Testis (tissue), 3 donors: Measurements from ENCODE around the gene ATM. TPM values are rescaled to one million over a fixed set of nuclear protein-coding genes. Genes with fewer than 3 reads are reported as not detected.
"Not testable (repeated sequence)": the region's sequence is repeated elsewhere in the genome, so short reads cannot be mapped to it uniquely, and the experiment has no call there.

Experiments
- DNase-seq: peaks from one replicate; pipeline ENCODE4 v3.0.0-alpha.2; 2019
- H3K27ac ChIP-seq, 2 donors: fragments of 200-600 bp; sonication (generic); one replicate each; pipeline ENCODE4 v1.5.1; 2019
- H3K27me3 ChIP-seq: fragments of 200-600 bp; sonication (generic); one replicate; pipeline ENCODE4 v1.5.1; 2019
- H3K36me3 ChIP-seq: fragments of 200-600 bp; sonication (generic); one replicate; pipeline ENCODE4 v1.5.1; 2017; ENCODE audit warnings: low read depth; ENCODE audit errors: missing control alignments
- H3K4me1 ChIP-seq: fragments of 200-600 bp; sonication (generic); one replicate; pipeline ENCODE4 v1.5.1; 2019
- H3K4me3 ChIP-seq, 2 donors: fragments of 200-600 bp; sonication (generic); one replicate each; pipeline ENCODE4 v1.5.1; 2017 to 2019
- H3K9me3 ChIP-seq: fragments of 200-600 bp; sonication (generic); one replicate; pipeline ENCODE4 v1.5.1; 2017
- CTCF ChIP-seq, 3 experiments: fragments of 450-650 bp in 2 of 3; fragments of 200-600 bp in 1 of 3; sonication (generic) in 1 of 3; IDR thresholded peaks; one replicate each; pipeline ENCODE4 v1.5.1; 2016 to 2019; ENCODE audit warnings: antibody characterized with exemption in 3 of 3, mild to moderate bottlenecking in 2 of 3, moderate library complexity in 1 of 3
- POLR2A ChIP-seq: fragments of 450-650 bp; IDR thresholded peaks from one replicate; pipeline ENCODE4 v1.6.1; 2017; ENCODE audit warnings: antibody characterized with exemption, mild to moderate bottlenecking, moderate library complexity
- WGBS, 2 donors: methylation state at CpG; one replicate each; pipeline ENCODE4 v1.1.5; 2018; 5-methylcytosine and 5-hydroxymethylcytosine counted together
- intact Hi-C: fragments of 100-400 bp; cut with DNase I; formaldehyde crosslinking; loops from one replicate; pipeline ENCODE4 v1.15.1; 2023; ENCODE audit warnings: low total_unique reads
- polyA plus RNA-seq: library from polyadenylated mRNA; stranded (reverse); fragments of 350-450 nt; fragmentation: Illumina TruSeq; extraction: RNeasy Lipid Tissue Mini Kit (QIAGEN cat#74804); gene quantifications from one replicate; pipeline ENCODE4 v1.2.3, GENCODE V29; 2014; ENCODE audit warnings: low read depth, low replicate concordance; ENCODE audit not compliant: insufficient read depth
- total RNA-seq, 2 donors: library from RNA; depleted of rRNA; stranded (reverse); fragments of >200 nt; gene quantifications; one replicate each; pipeline ENCODE4 v1.2.3, GENCODE V29; 2016

Gene ATM
- total and polyA plus RNA-seq, 3 donors from 2014 or later, result 19.3 to 95.4 (median 92.3) TPM

GRCh38 chr11:108394744-108395284, 171.9 kb downstream of the ATM start:
- 83 to 86% methylated on average over 4 of the region's 4 CpGs for WGBS, 2 donors
- Histone ChIP-seq H3K27ac (no peak overlapping the region), H3K9me3 (no peaks in the 10 kb centered on the region), H3K27me3 (no peaks in the 10 kb centered on the region), H3K36me3 (no peaks in the 10 kb centered on the region), H3K4me1 (no peaks in the 10 kb centered on the region), H3K4me3 (no peak overlapping the region)
- no peak for TF ChIP-seq CTCF (IDR thresholded peaks at IDR 0.05)
- no peak for TF ChIP-seq POLR2A
- intact Hi-C loops, result no loop called here
- DNase-seq, result no peak

GRCh38 chr11:108396672-108397071, 173.8 kb downstream of the ATM start:
- 92 to 95% methylated on average over 6 of the region's 6 CpGs for WGBS, 2 donors
- intact Hi-C loops, result not testable (repeated sequence)

DNA sequence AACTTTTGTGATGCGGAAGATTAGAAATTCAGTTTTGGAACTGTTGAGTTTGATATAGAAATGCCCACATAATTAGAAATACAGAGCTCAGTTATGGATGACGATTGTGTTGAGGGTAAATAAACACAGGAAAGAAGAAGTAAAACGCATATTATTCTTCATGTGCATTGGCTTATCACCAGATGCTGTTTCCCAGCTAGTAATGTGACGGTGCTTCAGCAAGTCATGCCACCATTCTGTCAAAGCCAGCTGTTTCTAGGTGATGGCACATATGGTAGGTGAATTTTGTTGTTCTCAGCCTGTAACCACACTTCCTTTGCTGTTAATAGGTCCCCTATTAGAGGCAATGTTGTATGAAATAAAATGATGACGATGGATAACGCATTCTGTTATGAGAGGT, 175.6 kb downstream of the ATM start:
- Histone ChIP-seq H3K4me3 (no peak overlapping the region), H3K27ac (no peak overlapping the region), H3K4me1 (no peaks in the 10 kb centered on the region), H3K9me3 (no peaks in the 10 kb centered on the region), H3K36me3 (no peaks in the 10 kb centered on the region), H3K27me3 (no peaks in the 10 kb centered on the region)
- intact Hi-C loops, result no loop called here
- no peak for DNase-seq
- TF ChIP-seq POLR2A, result no peak
- no peak for TF ChIP-seq CTCF (IDR thresholded peaks at IDR 0.05)
- WGBS, 2 donors, result 74 to 82% methylated on average over 6 of the region's 6 CpGs

More at GRCh38 chr11:108396672-108397071, 173.8 kb downstream of the ATM start:
- not testable (repeated sequence) for H3K4me1 ChIP-seq, H3K9me3 ChIP-seq, H3K36me3 ChIP-seq, H3K27ac ChIP-seq, DNase-seq, H3K4me3 ChIP-seq, H3K27me3 ChIP-seq

DNA sequence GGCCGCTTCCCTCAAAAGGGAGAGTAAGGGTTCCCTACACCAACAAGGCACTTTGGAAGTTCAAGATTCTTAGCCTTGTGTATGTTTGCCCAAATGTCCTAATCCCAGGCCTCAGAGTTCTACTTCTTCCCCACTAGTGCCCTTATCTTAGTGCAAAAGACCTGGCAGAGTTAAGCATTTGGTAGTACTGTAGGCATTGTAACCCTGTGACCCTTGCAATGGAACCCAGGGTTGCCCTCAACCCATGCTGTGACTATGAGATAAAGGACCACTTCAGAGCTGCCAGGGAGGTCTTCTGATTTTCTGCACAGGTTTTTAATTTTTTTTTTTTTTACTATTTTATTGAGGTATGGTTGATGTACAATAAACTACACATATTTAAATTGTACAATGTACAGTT, 179.4 kb downstream of the ATM start:
- TF ChIP-seq CTCF (IDR thresholded peaks at IDR 0.05) (no peak), POLR2A (no peak)
- Histone ChIP-seq H3K27ac (no peak overlapping the region), H3K9me3 (no peaks in the 10 kb centered on the region), H3K36me3 (no peaks in the 10 kb centered on the region), H3K4me3 (no peak overlapping the region), H3K4me1 (no peaks in the 10 kb centered on the region), H3K27me3 (no peaks in the 10 kb centered on the region)
- WGBS, 2 donors, result 77 to 83% methylated on average over 1 of the region's 1 CpG
- no peak for DNase-seq
- intact Hi-C loops, result no loop called here

DNA sequence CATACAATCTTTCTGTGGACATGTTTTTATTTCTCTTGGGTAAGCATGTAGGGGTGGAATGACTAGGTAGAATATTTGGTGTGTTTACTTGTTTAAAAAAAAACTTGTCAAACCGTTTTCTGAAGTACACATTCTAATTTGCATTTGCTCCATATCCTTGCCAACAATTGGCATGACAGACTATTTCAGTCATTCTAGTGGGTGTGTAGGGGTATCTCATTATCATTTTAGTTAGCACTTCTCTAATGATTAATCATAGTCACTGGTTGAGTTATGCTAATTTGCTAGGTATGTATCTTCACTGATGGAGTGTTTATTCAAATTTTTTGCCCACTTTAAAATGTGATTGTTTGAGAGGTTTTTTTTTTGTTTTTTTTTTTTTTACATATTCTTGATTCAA, 180.2 kb downstream of the ATM start:
- WGBS, 2 donors, result 40 to 48% methylated on average over 1 of the region's 1 CpG
- intact Hi-C loops, result no loop called here
- H3K36me3 ChIP-seq, result no peaks in the 10 kb centered on the region
- no peak for TF ChIP-seq CTCF (IDR thresholded peaks at IDR 0.05)
- DNase-seq, result no peak
- no peaks in the 10 kb centered on the region for H3K9me3 ChIP-seq
- H3K27ac ChIP-seq, result no peak overlapping the region
- H3K4me1 ChIP-seq, result no peaks in the 10 kb centered on the region
- no peaks in the 10 kb centered on the region for H3K27me3 ChIP-seq
- no peak overlapping the region for H3K4me3 ChIP-seq
